PFSK-1 (cell line): ENCODE results near the gene TACC3.

Experiments
- FOXP2 ChIP-seq: optimal IDR thresholded peaks from 2 replicates; pipeline ENCODE3; 2011; ENCODE audit warnings: borderline replicate concordance, control low read depth, inconsistent platforms; ENCODE audit not compliant: insufficient read depth; ENCODE audit errors: extremely low read length, extremely low read depth
- POLR2AphosphoS5 ChIP-seq: IDR thresholded peaks from 2 replicates; pipeline ENCODE4 v1.6.1; 2012; ENCODE audit warnings: low read depth, mild to moderate bottlenecking, control low read depth, low read length, moderate library complexity
- SIN3A ChIP-seq: IDR thresholded peaks from 2 replicates; pipeline ENCODE4 v1.6.1; 2012; ENCODE audit warnings: mild to moderate bottlenecking, low read length, moderate library complexity, borderline replicate concordance; ENCODE audit not compliant: insufficient read depth
- TAF1 ChIP-seq: IDR thresholded peaks from 2 replicates; pipeline ENCODE4 v1.6.1; 2012; ENCODE audit warnings: low read length, control low read depth, borderline replicate concordance; ENCODE audit not compliant: insufficient read depth
- TF ChIP-seq, protein P1 (sequence below), 2 experiments: IDR thresholded peaks; 2 replicates each; pipeline versions ENCODE4 v1.6.1 to v1.8.0; 2011 to 2012; ENCODE audit warnings: low read depth in 2 of 2, low read length in 2 of 2, control low read depth in 1 of 2, inconsistent platforms in 1 of 2, mild to moderate bottlenecking in 1 of 2, moderate library complexity in 1 of 2; ENCODE audit not compliant: insufficient read depth in 1 of 2

DNA sequence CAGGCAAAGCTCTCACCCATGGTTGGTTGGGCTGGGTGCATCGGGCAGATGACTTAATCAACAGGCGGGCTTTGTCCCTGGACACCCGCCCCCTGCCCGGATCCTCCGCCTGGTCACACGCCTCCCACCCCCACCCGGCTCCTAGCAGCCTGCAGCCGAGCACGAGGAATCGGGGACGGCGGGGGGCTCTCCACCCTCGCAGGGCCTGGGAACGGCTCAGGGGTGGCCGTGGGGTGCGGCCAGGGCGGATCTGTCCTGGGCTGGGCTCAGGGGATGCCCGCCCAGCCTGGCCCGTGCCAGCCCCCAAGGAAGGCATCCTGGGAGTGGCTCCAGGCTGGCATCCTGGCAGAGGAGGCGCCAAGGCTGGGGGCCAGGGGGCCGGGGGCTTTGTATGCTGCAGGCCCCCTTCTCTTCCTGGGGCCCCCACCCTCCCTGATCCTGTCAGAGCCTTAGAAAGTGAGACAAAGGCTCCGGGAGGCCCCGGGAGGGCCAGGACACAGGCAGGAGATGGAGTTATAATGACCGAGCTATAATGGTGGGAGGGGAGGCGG is 39.3 kb downstream of the TACC3 start:
- TF ChIP-seq POLR2AphosphoS5: no peak
- no peak for TF ChIP-seq TAF1
- TF ChIP-seq, protein P1, sequence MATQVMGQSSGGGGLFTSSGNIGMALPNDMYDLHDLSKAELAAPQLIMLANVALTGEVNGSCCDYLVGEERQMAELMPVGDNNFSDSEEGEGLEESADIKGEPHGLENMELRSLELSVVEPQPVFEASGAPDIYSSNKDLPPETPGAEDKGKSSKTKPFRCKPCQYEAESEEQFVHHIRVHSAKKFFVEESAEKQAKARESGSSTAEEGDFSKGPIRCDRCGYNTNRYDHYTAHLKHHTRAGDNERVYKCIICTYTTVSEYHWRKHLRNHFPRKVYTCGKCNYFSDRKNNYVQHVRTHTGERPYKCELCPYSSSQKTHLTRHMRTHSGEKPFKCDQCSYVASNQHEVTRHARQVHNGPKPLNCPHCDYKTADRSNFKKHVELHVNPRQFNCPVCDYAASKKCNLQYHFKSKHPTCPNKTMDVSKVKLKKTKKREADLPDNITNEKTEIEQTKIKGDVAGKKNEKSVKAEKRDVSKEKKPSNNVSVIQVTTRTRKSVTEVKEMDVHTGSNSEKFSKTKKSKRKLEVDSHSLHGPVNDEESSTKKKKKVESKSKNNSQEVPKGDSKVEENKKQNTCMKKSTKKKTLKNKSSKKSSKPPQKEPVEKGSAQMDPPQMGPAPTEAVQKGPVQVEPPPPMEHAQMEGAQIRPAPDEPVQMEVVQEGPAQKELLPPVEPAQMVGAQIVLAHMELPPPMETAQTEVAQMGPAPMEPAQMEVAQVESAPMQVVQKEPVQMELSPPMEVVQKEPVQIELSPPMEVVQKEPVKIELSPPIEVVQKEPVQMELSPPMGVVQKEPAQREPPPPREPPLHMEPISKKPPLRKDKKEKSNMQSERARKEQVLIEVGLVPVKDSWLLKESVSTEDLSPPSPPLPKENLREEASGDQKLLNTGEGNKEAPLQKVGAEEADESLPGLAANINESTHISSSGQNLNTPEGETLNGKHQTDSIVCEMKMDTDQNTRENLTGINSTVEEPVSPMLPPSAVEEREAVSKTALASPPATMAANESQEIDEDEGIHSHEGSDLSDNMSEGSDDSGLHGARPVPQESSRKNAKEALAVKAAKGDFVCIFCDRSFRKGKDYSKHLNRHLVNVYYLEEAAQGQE (IDR thresholded peaks at IDR 0.05; ENCODE audit: insufficient read depth in 1 of 2, low read depth in 2 of 2, low read length in 2 of 2): no peak
- no peak for TF ChIP-seq FOXP2
- TF ChIP-seq SIN3A: no peak
